Activated CD4-positive, alpha-beta T cell treated with anti-CD3 and anti-CD28 coated beads, Interleukin-2, amount 50 U/mL, for 16 hours (primary cell): ENCODE data around the gene RHOT2.
A peak's percentile ranks its signal among the peaks of the same experiment; 100 is the strongest.

Experiments
- DNase-seq: peaks from one replicate; pipeline ENCODE4 v3.0.0-alpha.2; 2020

RHOT2 gene

DNA sequence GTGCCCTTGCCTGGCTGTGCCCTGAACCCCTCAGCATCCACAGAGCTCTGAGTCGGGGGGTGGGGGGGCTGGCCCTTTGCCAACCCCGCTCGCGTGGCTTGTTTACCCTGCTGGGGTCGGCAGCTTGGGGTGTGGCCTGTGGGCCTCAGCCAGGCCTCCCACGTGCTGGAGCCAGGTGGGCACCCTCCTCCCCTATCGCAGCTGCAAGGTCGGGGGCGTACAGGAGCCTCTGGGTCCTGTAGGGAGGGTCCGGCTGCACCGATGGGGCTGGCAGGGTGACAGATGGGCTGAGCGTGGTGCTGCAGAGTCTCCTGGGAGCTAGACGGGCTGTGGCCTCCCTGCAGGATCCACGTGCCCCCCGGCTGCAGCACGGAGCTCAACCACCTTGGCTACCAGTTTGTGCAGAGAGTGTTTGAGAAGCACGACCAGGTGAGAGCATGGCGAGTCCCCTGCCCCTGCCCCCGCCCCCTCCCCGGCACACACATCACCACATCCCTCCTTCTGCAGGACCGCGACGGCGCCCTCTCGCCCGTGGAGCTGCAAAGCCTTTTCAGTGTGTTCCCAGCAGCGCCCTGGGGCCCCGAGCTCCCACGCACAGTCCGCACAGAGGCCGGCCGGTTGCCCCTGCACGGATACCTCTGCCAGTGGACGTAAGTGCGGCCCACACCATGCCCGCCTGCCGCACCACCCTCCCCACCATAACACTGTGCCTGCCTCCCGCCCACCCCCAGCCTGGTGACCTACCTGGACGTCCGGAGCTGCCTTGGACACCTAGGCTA, 3.6 kb downstream of the RHOT2 start:
- DNase-seq: no peak

DNA sequence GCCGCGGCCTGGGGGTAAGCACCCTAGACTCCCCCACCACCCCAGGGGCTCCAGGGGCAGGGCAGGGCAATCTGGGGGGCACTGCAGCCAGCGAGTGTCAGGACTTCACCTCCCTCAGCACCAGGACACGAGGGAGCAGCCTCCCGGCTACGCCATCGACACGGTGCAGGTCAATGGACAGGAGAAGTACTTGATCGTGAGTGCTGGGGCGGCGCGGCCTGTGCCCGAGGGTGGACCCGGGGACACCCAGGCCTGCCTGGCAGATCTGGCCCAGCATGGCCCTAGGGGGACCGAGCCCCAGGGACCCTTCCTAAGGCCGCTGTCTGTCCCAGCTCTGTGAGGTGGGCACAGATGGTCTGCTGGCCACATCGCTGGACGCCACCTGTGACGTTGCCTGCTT, 4.4 kb downstream of the RHOT2 start:
- DNase-seq: no peak

DNA sequence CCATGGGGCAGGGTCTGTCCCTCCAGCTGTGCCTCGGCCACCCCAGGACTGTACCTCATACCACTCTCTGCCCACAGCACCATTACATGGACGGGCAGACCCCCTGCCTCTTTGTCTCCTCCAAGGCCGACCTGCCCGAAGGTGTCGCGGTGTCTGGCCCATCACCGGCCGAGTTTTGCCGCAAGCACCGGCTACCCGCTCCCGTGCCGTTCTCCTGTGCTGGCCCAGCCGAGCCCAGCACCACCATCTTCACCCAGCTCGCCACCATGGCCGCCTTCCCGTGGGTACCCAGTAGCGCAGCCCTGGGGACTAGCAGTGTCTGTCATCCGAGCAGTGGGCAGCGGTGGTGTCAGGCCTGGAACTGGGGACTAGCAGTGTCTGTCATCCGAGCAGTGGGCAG, 4.9 kb downstream of the RHOT2 start:
- no peak for DNase-seq

DNA sequence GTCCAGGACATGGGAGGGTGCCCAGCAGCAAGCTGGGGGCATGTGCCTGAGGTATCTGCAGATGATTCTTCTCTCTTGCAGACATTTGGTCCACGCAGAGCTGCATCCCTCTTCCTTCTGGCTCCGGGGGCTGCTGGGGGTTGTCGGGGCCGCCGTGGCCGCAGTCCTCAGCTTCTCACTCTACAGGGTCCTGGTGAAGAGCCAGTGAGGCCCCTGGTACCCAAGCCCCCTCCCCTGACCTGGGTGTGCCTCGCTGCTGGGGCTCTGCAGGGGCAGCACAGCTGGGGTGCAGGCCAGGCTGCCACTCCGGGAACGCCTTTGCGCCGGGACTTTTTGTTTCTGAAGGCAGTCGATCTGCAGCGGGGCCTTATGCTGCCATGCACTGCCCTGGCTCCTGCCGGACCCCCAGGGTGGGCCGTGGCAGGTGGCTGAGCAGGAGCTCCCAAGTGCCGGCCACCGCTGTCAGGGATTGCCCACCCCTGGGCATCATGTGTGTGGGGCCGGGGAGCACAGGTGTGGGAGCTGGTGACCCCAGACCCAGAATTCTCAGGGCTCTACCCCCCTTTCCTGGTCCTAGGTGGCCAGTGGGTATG, 5.6 kb downstream of the RHOT2 start:
- no peak for DNase-seq

DNA sequence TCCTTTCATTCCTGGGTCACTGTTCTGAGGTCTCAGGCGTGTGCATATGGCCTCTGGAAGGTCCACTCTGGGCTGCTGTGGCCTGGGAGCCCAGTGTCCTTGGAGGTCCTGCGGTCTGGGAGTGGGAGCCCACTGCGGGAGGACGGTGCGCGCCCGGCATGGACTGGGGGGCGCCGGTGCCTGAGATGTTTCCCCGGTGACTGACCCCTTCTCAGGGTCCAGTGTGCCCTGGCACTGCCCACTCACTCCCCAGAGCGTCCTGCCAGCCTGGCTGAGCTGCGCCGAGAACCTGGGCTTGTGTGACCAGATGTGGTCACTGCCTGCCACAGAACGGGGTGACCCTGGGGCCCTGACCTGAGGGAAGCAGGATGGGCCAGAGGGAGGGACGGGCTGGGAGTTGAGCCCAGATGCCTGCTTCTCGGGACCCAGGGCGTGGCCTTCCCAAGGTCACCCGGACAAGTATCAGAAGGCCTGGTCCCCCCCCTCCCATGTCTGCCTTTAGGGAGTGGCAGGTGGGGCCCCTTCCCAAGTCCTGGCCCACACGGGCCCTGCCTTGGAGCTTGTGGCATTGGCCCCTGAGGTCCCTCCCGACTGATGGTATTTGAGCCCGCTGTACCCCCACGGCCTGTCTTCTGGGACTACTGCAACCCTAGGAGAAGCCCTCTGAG, 6.4 kb downstream of the RHOT2 start:
- DNase-seq: no peak

DNA sequence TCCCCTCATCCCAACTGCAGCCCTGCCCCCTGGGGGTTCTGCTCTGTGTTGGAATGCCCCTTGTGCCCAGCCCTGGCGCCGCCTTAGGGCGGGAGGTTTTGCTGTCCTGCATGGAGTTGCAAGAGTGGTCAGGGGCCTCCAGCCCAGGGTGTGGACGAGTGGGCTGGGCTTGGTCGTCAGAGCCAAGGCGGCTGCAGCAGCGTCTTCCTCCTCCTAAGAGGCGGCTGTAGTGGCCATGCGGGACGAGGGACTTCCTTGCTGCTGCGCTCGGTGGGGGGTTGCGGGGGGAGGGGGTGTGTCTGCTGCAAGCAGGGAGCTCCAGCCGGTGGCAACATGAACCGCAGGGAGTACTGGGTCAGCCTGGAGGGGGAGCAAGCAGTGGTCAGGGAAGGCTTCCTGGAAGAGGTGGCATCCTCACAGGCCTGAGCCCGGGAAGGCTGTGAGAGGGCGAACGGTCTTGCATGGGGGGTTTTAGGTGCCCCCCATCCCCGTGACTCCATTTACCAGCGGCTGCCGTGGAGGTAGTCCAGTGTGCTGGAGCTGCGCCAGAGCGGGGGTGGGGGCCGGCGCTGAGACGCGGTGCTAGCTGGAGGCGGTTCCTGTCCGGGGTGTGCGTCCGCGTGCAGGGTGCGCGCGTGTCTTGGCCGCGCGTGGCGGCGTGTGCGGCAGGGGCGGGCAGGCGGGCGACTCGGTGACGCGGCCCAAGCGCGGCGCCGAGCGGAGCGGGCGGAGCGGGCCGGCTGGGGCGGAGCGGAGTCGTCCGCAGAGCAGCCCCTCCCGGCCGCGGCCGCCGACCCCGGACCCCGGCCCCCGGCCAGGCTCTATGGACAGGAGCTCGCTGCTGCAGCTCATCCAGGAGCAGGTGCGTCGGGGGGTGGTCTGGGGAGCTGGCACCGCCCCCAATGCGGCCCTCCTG, 7.3 kb downstream of the RHOT2 start, which contains the start of gene RHBDL1:
Gene RHBDL1, plus strand, starts transcription at position 704 of the 916 bp plus-strand sequence. Its CDS starts 120 bp downstream, at position 824.
- no peak for DNase-seq

DNA sequence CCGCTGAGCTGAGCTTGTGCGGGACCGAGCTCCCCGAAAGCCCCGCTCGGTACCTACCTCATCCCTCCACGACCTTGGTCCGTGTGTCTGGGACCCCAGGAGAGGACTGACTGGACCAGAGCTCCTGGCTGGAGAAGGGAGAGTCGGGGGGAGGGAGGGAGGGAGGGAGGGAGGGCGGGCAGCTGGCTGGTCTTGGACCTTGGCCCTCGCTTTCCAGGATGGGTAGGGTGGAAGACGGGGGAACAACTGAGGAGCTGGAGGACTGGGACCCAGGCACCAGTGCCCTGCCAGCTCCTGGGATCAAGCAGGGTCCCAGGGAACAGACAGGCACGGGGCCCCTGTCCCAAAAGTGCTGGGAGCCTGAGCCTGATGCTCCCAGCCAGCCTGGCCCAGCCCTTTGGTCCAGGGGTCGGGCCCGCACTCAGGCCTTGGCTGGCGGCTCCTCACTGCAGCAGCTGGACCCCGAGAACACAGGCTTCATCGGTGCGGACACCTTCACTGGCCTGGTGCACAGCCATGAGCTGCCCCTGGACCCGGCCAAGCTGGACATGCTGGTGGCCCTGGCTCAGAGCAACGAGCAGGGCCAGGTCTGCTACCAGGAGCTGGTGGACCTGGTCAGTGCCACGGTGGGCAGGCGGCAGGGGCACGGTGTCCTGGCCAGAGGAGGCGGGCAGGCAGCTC, 8.1 kb downstream of the RHOT2 start:
- no peak for DNase-seq

DNA sequence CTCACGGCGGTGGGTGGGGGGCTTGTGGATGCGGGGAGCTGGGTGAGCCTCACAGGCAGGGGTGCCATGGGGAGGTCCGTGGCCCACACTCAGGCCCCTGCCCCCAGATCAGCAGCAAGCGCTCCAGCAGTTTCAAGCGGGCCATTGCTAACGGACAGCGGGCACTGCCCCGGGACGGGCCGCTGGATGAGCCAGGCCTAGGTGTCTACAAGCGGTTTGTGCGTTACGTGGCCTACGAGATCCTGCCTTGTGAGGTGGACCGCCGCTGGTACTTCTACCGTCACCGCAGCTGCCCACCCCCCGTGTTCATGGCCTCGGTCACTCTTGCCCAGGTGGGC, 8.6 kb downstream of the RHOT2 start:
- no peak for DNase-seq

DNA sequence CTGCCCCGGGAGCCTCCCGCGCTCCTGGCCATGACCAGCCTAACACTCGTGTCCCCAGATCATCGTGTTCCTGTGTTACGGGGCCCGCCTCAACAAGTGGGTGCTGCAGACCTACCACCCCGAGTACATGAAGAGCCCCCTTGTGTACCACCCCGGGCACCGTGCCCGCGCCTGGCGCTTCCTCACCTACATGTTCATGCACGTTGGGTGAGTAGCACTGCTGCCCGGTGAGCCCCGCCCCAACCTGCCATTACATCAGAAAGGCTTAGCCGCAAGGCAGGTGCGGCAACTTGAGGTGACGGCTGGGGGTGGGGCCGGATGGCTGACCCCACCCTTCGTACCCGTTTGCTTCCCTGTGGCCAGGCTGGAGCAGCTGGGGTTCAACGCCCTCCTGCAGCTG, 9.0 kb downstream of the RHOT2 start:
- DNase-seq: no peak

DNA sequence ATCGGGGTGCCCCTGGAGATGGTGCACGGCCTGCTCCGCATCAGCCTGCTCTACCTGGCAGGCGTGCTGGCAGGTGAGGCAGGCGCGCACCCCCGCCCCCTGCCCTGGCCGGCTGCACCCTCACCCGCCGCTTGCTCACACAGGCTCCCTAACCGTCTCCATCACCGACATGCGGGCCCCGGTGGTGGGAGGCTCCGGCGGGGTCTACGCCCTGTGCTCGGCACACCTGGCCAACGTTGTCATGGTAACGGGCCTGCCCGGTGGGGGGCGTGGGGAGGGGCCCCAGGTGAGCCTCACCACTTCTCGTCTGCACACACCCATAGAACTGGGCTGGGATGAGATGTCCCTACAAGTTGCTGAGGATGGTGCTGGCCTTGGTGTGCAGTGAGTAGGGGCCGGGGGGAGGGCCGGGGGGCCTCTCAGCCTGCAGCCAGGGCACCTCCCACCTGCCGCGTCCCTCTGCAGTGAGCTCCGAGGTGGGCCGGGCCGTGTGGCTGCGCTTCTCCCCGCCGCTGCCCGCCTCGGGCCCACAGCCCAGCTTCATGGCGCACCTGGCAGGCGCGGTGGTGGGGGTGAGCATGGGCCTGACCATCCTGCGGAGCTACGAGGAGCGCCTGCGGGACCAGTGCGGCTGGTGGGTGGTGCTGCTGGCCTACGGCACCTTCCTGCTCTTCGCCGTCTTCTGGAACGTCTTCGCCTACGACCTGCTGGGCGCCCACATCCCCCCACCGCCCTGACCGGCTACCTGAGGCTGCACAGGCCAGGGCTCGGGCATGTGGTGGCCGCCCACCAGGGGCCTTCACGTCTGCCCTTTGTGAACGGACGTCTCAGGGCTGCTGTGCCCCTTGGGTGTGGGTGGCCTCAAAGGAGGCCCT, 9.6 kb downstream of the RHOT2 start:
- no peak for DNase-seq

DNA sequence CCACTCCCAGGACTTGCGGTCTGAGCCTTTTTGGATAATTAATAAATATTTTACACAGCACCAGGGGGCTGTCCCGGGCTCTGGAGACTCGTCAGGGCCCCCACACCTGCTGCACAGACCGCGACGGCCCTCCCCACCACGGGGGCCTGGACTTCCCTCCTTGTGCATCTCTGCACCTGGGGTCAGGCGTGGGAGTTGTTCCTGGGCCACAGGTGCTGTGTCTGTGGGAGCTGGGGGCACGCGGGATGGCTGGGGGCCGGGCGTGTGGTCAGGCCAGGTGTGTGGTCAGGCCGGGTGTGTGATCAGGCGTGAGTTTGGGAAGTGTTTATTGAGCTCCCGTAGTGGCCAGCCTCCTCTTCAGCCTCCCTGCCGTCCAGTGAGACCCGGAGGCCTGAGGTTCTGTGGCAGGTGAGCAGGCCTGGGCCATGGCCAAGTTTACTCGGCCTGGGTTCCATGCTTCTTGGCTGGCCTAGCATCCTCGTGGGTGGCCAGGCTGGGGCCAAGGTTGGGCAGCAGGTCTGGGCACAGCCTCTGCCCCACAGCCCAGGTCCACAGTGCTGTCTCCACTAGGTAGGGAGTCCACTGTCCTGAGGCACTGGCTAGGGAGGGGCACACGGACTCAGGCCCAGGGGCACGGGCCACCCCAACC, 10.4 kb downstream of the RHOT2 start:
- DNase-seq: no peak

DNA sequence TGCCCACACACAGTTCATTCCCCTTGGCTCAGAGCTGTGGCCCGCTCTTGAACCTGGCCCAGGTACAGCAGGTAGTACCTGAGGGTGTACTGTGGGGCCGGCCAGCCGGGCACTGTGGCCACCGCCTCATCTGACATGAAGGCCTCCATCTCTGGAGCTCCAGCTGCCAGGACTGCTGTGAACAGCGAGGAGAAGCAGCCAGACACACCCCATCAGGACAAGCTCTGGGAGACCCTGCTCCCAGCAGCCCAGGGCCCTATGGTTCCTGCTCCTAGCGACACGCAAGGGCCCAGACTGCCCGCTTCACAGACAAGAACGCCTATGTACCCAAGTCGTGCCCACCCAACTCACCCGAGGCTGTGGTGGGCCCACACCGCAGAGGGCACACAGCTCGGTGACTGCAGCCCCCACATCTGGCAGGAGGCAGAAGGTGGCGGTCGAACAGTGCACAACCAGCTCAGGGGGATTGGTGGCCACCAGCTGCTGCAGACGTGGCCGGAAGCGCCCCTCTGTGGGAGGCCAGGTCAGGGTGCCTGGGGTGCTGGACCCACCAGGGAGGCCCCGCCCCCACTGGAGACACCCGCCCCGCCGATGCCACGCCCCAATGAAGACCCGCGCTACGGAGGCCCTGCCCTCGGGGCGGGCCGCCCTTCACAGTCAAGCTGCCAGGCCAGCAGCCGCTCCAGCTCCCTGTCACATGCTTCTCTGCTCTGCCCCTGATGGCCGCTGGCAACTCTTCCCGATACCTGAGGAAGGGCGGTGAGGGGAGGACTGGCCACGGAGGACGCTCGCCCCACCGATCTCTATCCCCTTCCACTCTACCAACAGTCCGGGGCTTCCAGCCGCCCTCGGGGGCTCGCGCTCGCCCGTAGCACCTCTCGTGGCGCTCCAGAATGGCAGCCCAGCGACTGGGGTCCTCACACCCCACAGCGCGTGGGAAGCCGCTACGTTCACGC, 11.2 kb downstream of the RHOT2 start:
- DNase-seq: peak; percentile 65

DNA sequence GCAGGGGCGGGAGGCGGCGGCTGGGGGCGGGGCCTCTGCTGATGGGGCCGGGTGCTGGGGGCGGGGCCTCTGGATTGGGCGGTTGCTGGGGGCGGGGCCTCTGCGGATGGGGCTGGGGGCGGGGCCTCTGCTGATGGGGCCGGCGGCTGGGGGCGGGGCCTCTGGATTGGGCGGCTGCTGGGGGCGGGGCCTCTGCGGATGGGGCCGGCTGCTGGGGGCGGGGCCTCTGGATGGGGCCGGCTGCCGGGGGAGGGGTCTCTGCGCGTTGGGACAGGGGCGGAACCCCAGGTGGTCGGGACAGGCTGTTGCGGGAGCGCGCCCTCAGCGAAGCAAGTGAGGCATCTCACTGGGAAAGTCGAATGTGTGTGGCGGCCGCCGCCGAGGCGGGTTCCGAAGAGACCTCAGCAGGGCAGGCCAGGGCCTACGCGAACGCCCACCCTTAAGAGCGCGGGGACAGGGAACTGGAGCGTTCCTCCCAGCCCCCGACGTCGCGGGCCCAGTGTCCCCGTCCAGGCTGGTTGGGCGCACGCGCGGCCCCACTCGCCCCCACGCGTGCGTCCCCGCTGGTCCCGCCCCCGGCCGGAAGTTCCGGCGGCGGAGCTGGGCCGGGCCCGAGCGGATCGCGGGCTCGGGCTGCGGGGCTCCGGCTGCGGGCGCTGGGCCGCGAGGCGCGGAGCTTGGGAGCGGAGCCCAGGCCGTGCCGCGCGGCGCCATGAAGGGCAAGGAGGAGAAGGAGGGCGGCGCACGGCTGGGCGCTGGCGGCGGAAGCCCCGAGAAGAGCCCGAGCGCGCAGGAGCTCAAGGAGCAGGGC, 12.1 kb downstream of the RHOT2 start, which contains the start of gene STUB1:
Gene STUB1, plus strand, starts transcription at position 597 of the 811 bp plus-strand sequence. Its CDS starts 116 bp downstream, at position 713.
- DNase-seq: peak; percentile 92

DNA sequence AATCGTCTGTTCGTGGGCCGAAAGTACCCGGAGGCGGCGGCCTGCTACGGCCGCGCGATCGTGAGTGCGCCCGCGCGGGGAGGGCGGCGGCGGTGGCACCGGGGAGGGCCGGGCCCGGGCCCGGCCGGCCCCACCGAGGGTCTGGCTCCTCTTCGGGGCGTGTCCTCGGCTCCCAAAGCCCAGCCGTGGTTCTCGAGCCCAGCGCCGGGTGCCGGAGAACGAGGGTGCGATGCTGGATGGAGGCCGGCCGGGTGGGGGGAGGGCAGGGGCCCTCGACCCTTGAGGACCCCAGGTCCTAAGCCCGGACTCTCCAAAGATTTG, 12.7 kb downstream of the RHOT2 start:
- no peak for DNase-seq

DNA sequence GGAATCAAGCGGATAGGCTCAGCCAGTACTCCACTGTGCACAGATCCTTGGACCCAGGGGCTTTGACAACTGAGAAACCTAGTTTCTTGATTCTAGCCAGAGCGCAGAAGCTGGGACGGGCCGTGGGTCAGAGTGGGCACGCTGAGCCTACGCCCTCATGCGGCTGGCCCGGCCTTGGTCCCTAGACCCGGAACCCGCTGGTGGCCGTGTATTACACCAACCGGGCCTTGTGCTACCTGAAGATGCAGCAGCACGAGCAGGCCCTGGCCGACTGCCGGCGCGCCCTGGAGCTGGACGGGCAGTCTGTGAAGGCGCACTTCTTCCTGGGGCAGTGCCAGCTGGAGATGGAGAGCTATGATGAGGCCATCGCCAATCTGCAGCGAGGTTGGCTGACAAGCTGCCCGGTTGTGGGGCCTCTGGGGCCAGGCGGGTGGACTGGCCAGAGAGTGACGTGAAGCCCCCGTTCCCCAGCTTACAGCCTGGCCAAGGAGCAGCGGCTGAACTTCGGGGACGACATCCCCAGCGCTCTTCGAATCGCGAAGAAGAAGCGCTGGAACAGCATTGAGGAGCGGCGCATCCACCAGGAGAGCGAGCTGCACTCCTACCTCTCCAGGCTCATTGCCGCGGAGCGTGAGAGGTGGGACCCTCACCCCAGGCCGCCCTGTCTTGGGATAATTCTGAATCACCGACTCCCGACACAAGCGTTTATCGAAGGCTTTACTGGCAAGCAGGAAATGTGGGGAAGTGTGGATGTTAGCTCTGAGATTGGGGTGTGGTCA, 13.2 kb downstream of the RHOT2 start:
- peak; percentile 29 for DNase-seq

DNA sequence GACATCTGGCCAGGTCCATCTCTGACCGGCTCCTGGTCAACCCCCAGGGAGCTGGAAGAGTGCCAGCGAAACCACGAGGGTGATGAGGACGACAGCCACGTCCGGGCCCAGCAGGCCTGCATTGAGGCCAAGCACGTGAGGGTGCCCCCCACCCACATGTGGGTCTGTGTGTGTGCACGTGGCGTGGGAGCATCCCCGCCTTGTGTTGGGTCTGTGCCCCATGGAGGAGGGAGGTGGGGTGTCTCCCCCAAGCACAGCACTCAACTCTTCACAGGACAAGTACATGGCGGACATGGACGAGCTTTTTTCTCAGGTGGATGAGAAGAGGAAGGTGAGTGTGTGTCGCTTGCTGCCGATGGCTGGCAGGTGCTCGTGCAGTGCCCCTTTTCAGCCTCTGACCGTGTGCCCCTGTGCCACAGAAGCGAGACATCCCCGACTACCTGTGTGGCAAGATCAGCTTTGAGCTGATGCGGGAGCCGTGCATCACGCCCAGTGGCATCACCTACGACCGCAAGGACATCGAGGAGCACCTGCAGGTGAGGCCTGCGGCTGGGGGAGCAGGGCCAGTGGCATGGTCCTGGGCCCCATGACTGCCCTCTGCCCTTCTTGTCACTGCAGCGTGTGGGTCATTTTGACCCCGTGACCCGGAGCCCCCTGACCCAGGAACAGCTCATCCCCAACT, 14.0 kb downstream of the RHOT2 start:
- no peak for DNase-seq
